Stimulated activated CD8-positive, alpha-beta memory T cell treated with anti-CD3 and anti-CD28 coated beads, Interleukin-4, amount 100 ng/mL, for 1 hour (primary cell): ENCODE results near the gene BTBD6.

ENCODE experiments used
- DNase-seq, 2 donors: peaks; one replicate each; pipeline ENCODE4 v3.0.0-alpha.2; 2020; ENCODE audit warnings: low read depth in 2 of 2, low spot score in 1 of 2

The BTBD6 gene

GRCh38 chr14:105229099-105229655 lies 19.2 kb upstream of the BTBD6 start:
- DNase-seq = no peak

- DNase-seq = no peak
Observed at GRCh38 chr14:105240811-105241576, 7.3 kb upstream of the BTBD6 start.

GRCh38 chr14:105241641-105242040 lies 6.7 kb upstream of the BTBD6 start:
- no peak for DNase-seq

- DNase-seq = no peak
Observed at GRCh38 chr14:105244334-105244733, 4.0 kb upstream of the BTBD6 start.

GRCh38 chr14:105247026-105247425 lies 1.3 kb upstream of the BTBD6 start:
- no peak for DNase-seq

- no peak for DNase-seq
Observed at GRCh38 chr14:105247715-105248367, 492 bp upstream of the BTBD6 start.

- DNase-seq = no peak
Observed at GRCh38 chr14:105249182-105250007, 1.1 kb downstream of the BTBD6 start.

- no peak for DNase-seq
Observed at GRCh38 chr14:105250008-105250366, 1.7 kb downstream of the BTBD6 start.

- DNase-seq = no peak
Observed at GRCh38 chr14:105250986-105251385, 2.7 kb downstream of the BTBD6 start.

GRCh38 chr14:105251920-105252319 lies 3.6 kb downstream of the BTBD6 start:
- DNase-seq = no peak

GRCh38 chr14:105252552-105253328 lies 4.4 kb downstream of the BTBD6 start:
- DNase-seq = no peak

GRCh38 chr14:105253329-105253682 lies 5.0 kb downstream of the BTBD6 start:
- no peak for DNase-seq

GRCh38 chr14:105255021-105255507 lies 6.7 kb downstream of the BTBD6 start:
- no peak for DNase-seq

- no peak for DNase-seq
Observed at GRCh38 chr14:105256292-105256960, 8.1 kb downstream of the BTBD6 start.

GRCh38 chr14:105257464-105257863 lies 9.1 kb downstream of the BTBD6 start:
- DNase-seq = no peak

- DNase-seq = no peak
Observed at GRCh38 chr14:105258846-105259245, 10.5 kb downstream of the BTBD6 start.

GRCh38 chr14:105260959-105261358 lies 12.6 kb downstream of the BTBD6 start:
- DNase-seq = no peak

- no peak for DNase-seq
Observed at GRCh38 chr14:105261781-105262180, 13.4 kb downstream of the BTBD6 start.

- DNase-seq = no peak
Observed at GRCh38 chr14:105267820-105268548, 19.7 kb downstream of the BTBD6 start.
